OCI-LY7 (cell line): ENCODE data around the gene CRYBG1. TPM values are rescaled to one million over a fixed set of nuclear protein-coding genes. Genes with fewer than 3 reads are reported as not detected.

Source experiments
- BruUV-seq: library from RNA; stranded (reverse); fragments of 400-500 nt; replicated peaks from 2 replicates; lab custom pipeline; 2021; lab: Mats Ljungman, UMichigan
- CTCF ChIA-PET: fragments of 300-600 bp; sonication (Branson Sonifier 250); formaldehyde crosslinking; loops from one replicate; lab custom pipeline; 2022; ENCODE audit warnings: antibody characterized with exemption; ENCODE audit not compliant: unreplicated experiment; lab: Charles Lee
- POLR2A ChIA-PET: fragments of 300-600 bp; sonication (Branson Sonifier 250); formaldehyde crosslinking; loops from one replicate; lab custom pipeline; 2022; ENCODE audit warnings: antibody characterized with exemption; lab: Charles Lee
- DNase-seq: peaks from one replicate; pipeline ENCODE4 v3.0.0-alpha.2; 2015; ENCODE audit warnings: low spot score
- H2AFZ ChIP-seq: fragments of 200-600 bp; sonication (generic), shearing (Covaris generic); 2 replicates; pipeline ENCODE4 v1.6.1; 2014; ENCODE audit warnings: mild to moderate bottlenecking, antibody characterized with exemption, low read length, moderate library complexity
- H3K27ac ChIP-seq: fragments of 200-600 bp; sonication (generic); 2 replicates; pipeline ENCODE4 v1.5.1; 2014; ENCODE audit warnings: mixed run types, low read depth, mild to moderate bottlenecking, moderate library complexity, low read length, inconsistent platforms; ENCODE audit not compliant: poor library complexity, severe bottlenecking
- H3K36me3 ChIP-seq: fragments of 200-600 bp; sonication (generic); 2 replicates; pipeline ENCODE4 v1.6.1; 2014; ENCODE audit warnings: mild to moderate bottlenecking, antibody characterized with exemption, low read length, moderate library complexity, mixed read lengths; ENCODE audit not compliant: insufficient read depth
- H3K4me1 ChIP-seq: fragments of 200-600 bp; sonication (generic); 2 replicates; pipeline ENCODE4 v1.5.1; 2014; ENCODE audit warnings: mild to moderate bottlenecking, low read length; ENCODE audit not compliant: insufficient read depth, poor library complexity, severe bottlenecking
- H3K4me2 ChIP-seq: fragments of 200-600 bp; sonication (generic); 2 replicates; pipeline ENCODE4 v1.6.1; 2014; ENCODE audit warnings: mild to moderate bottlenecking, low read length
- H3K4me3 ChIP-seq: fragments of 200-600 bp; sonication (generic); 2 replicates; pipeline ENCODE4 v1.5.1; 2014; ENCODE audit warnings: mild to moderate bottlenecking, low read depth, low read length; ENCODE audit not compliant: poor library complexity, severe bottlenecking
- H3K79me2 ChIP-seq: fragments of 200-600 bp; sonication (generic); 2 replicates; pipeline ENCODE4 v1.6.1; 2016; ENCODE audit warnings: low read depth, mild to moderate bottlenecking, low read length, moderate library complexity, mixed read lengths; ENCODE audit not compliant: insufficient read depth
- H3K9me2 ChIP-seq: fragments of 200-600 bp; sonication (generic); 2 replicates; pipeline ENCODE4 v1.6.1; 2016; ENCODE audit warnings: mild to moderate bottlenecking, low read length, mixed read lengths; ENCODE audit not compliant: insufficient read depth
- H3K9me3 ChIP-seq: fragments of 200-600 bp; sonication (generic); 2 replicates; pipeline ENCODE4 v1.6.1; 2014; ENCODE audit warnings: mild to moderate bottlenecking, mixed run types, low read length, mixed read lengths
- H4K20me1 ChIP-seq: fragments of 200-600 bp; sonication (generic); 2 replicates; pipeline ENCODE4 v1.6.1; 2014; ENCODE audit warnings: mild to moderate bottlenecking, antibody characterized with exemption, low read length, moderate library complexity, mixed read lengths; ENCODE audit not compliant: insufficient read depth
- CTCF ChIP-seq: fragments of 200-600 bp; sonication (generic); conservative IDR thresholded peaks from 2 replicates; pipeline ENCODE4 v1.5.1; 2014; ENCODE audit warnings: mild to moderate bottlenecking, antibody characterized with exemption, low read length, moderate library complexity, mixed read lengths
- EZH2phosphoT487 ChIP-seq: fragments of 200-600 bp; sonication (generic); IDR thresholded peaks from 2 replicates; pipeline ENCODE4 v1.6.1; 2018; ENCODE audit warnings: low read depth, borderline replicate concordance, mild to moderate bottlenecking, mixed run types, antibody characterized with exemption, low read length, moderate library complexity, mixed read lengths
- intact Hi-C: fragments of 100-400 bp; cut with micrococcal nuclease; formaldehyde crosslinking; loops from one replicate; pipeline ENCODE4 v1.10.0; 2022; ENCODE audit not compliant: unreplicated experiment
- total RNA-seq, 2 experiments: library from RNA; depleted of rRNA in 1 of 2; stranded (reverse); fragments of >200 nt in 1 of 2; shearing (Covaris generic) in 1 of 2; gene quantifications; 2 replicates each; pipeline ENCODE4 v1.2.3, GENCODE V29; 2014 to 2022

CRYBG1 gene
- total RNA-seq, 2 experiments from 2014 or later = 41.7 to 66.2 TPM

GRCh38 chr6:106617302-106617701 is 256.8 kb downstream of the CRYBG1 start:
- H3K27ac ChIP-seq = peak overlapping the region; percentile 31

GRCh38 chr6:106617857-106618256 is 257.3 kb downstream of the CRYBG1 start:
- no peak for DNase-seq
- ChIA-PET POLR2A (interaction anchor here (0.6 to 14.6 kb wide), 6 partner anchors 8 to 355 kb away, joined by 3 to 295 read pairs (median 4); partner anchors contain the start of genes QRSL1 and RTN4IP1), CTCF (no interaction called here)
- intact Hi-C loops = no loop called here
- Histone ChIP-seq H3K4me2 (peak overlapping the region; percentile 40; the same call in 1 of the 2 replicates), H3K4me3 (no peak overlapping the region), H4K20me1 (no peaks in the 10 kb centered on the region), H3K27ac (peak overlapping the region; percentile 31), H3K4me1 (peaks cover 64% of the 10 kb centered on the region), H3K36me3 (peaks cover 90% of the 10 kb centered on the region), H3K9me2 (no peaks in the 10 kb centered on the region; the same call in 1 of the 2 replicates), H3K9me3 (peaks cover 7% of the 10 kb centered on the region; the same call in 1 of the 2 replicates), H2AFZ (no peak overlapping the region), H3K79me2 (peaks cover 47% of the 10 kb centered on the region; the same call in 1 of the 2 replicates)
- TF ChIP-seq EZH2phosphoT487 = no peak
- no peak for TF ChIP-seq CTCF
- no TSS peak for BruUV-seq

More at GRCh38 chr6:106617302-106617701, 256.8 kb downstream of the CRYBG1 start:
- H3K4me2 ChIP-seq = peak overlapping the region; percentile 40
- peaks cover 64% of the 10 kb centered on the region for H3K4me1 ChIP-seq
- BruUV-seq = no TSS peak
- no peaks in the 10 kb centered on the region; the same call in 1 of the 2 replicates for H3K9me2 ChIP-seq
- H4K20me1 ChIP-seq = no peaks in the 10 kb centered on the region
- no peak overlapping the region for H2AFZ ChIP-seq
- CTCF ChIA-PET = no interaction called here
- DNase-seq = no peak
- TF ChIP-seq CTCF (no peak), EZH2phosphoT487 (no peak)
- peaks cover 44% of the 10 kb centered on the region; the same call in 1 of the 2 replicates for H3K79me2 ChIP-seq
- intact Hi-C loops = no loop called here
- H3K4me3 ChIP-seq = no peak overlapping the region
- H3K9me3 ChIP-seq = peaks cover 1% of the 10 kb centered on the region; the same call in 1 of the 2 replicates
- POLR2A ChIA-PET = interaction anchor here (0.7 to 14.6 kb wide), 5 partner anchors 15 to 355 kb away, joined by 3 to 295 read pairs (median 5); partner anchors contain the start of genes QRSL1 and RTN4IP1
- H3K36me3 ChIP-seq = peaks cover 90% of the 10 kb centered on the region

- Histone ChIP-seq H3K9me3 (peaks cover 12% of the 10 kb centered on the region; the same call in 1 of the 2 replicates), H3K4me1 (peaks cover 60% of the 10 kb centered on the region), H2AFZ (no peak overlapping the region), H3K79me2 (peaks cover 49% of the 10 kb centered on the region; the same call in 1 of the 2 replicates), H4K20me1 (no peaks in the 10 kb centered on the region), H3K4me2 (0 out of 2 replicates have a peak overlapping the region, but pooled peaks have one; percentile 40), H3K9me2 (no peaks in the 10 kb centered on the region; the same call in 1 of the 2 replicates), H3K4me3 (no peak overlapping the region), H3K27ac (peak overlapping the region; percentile 0), H3K36me3 (peaks cover 90% of the 10 kb centered on the region)
- CTCF ChIA-PET = no interaction called here
- POLR2A ChIA-PET = interaction anchor here (0.6 to 14.6 kb wide), 7 partner anchors 9 to 354 kb away, joined by 3 to 295 read pairs (median 4); partner anchors contain the start of genes QRSL1 and RTN4IP1
- no peak for DNase-seq
- TF ChIP-seq EZH2phosphoT487 (no peak), CTCF (no peak)
- intact Hi-C loops = no loop called here
- BruUV-seq = no TSS peak
Observed at GRCh38 chr6:106618324-106618723, 257.8 kb downstream of the CRYBG1 start.
